A673 (cell line): Measurements from ENCODE around the gene KCNIP4.

Source experiments
- EZH2 ChIP-seq: fragments of 200-600 bp; sonication (generic); IDR thresholded peaks from 2 replicates; pipeline ENCODE4 v1.6.1; 2017; ENCODE audit warnings: borderline replicate concordance, low read depth, mild to moderate bottlenecking, mixed read lengths, antibody characterized with exemption, low read length; ENCODE audit not compliant: poor library complexity, severe bottlenecking
- TF ChIP-seq, protein P1 (sequence below): fragments of 300-800, 200-600 bp; sonication (generic); conservative IDR thresholded peaks from 2 replicates; pipeline ENCODE4 v1.5.1; 2017; ENCODE audit warnings: low read depth, mild to moderate bottlenecking, antibody characterized with exemption, low read length, moderate library complexity, mixed read lengths

GRCh38 chr4:20859097-20859781 lies 1089.3 kb downstream of the KCNIP4 start:
- TF ChIP-seq, protein P1, sequence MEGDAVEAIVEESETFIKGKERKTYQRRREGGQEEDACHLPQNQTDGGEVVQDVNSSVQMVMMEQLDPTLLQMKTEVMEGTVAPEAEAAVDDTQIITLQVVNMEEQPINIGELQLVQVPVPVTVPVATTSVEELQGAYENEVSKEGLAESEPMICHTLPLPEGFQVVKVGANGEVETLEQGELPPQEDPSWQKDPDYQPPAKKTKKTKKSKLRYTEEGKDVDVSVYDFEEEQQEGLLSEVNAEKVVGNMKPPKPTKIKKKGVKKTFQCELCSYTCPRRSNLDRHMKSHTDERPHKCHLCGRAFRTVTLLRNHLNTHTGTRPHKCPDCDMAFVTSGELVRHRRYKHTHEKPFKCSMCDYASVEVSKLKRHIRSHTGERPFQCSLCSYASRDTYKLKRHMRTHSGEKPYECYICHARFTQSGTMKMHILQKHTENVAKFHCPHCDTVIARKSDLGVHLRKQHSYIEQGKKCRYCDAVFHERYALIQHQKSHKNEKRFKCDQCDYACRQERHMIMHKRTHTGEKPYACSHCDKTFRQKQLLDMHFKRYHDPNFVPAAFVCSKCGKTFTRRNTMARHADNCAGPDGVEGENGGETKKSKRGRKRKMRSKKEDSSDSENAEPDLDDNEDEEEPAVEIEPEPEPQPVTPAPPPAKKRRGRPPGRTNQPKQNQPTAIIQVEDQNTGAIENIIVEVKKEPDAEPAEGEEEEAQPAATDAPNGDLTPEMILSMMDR: no peak
- TF ChIP-seq EZH2: no peak
